T-helper 1 cell treated with Interleukin-12 subunit alpha and Interleukin-12 subunit beta and Interleukin-4 antibody, amounts not matched to agents 30 μg/mL and 1 μg/mL, for 36 hours (primary cell): ENCODE results near the gene ACTRT2.

Experiments used
- H3K27ac Mint-ChIP-seq: one replicate; pipeline ENCODE4 v1.8.0; 2021; ENCODE audit warnings: mild to moderate bottlenecking, mixed read lengths
- H3K27me3 Mint-ChIP-seq: one replicate; pipeline ENCODE4 v1.8.0; 2021; ENCODE audit warnings: low read depth, mixed read lengths
- H3K36me3 Mint-ChIP-seq: one replicate; pipeline ENCODE4 v1.8.0; 2021; ENCODE audit warnings: low read depth, mixed read lengths
- H3K4me1 Mint-ChIP-seq: one replicate; pipeline ENCODE4 v1.8.0; 2021; ENCODE audit warnings: low read depth, mixed read lengths
- H3K4me3 Mint-ChIP-seq: one replicate; pipeline ENCODE4 v1.8.0; 2021; ENCODE audit warnings: mild to moderate bottlenecking, moderate library complexity, mixed read lengths
- H3K9me3 Mint-ChIP-seq: one replicate; pipeline ENCODE4 v1.8.0; 2021; ENCODE audit warnings: mixed read lengths

The ACTRT2 gene

DNA sequence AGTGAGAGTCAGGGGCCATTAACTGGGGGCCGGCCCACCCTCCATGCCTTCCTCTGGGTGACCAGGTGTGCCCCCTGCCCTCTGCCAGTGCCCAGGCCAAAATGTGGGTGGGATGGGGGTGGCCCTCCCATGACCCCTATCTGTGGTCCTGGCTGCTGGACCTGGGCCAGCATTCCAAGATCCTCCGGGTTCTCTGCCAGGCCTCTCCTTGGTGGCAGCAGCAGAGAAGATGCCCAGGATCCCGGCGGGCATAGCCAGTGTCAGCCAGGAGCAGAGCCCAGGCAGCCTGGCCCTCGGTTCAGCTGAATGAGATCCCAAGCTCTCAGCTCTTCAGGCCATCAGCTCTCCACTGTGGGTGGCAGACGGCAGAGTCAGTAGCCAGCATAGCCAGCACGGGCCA, 31.3 kb upstream of the ACTRT2 start:
- Mint-ChIP-seq H3K27me3 (no peaks in the 10 kb centered on the region), H3K9me3 (peaks cover 9% of the 10 kb centered on the region), H3K36me3 (no peaks in the 10 kb centered on the region), H3K4me3 (no peak overlapping the region), H3K4me1 (no peaks in the 10 kb centered on the region), H3K27ac (no peak overlapping the region)

GRCh38 chr1:2990376-2991115, 30.7 kb upstream of the ACTRT2 start:
- Mint-ChIP-seq H3K4me3 (no peak overlapping the region), H3K27me3 (no peaks in the 10 kb centered on the region), H3K9me3 (peaks cover 9% of the 10 kb centered on the region), H3K27ac (no peak overlapping the region), H3K36me3 (no peaks in the 10 kb centered on the region), H3K4me1 (no peaks in the 10 kb centered on the region)

DNA sequence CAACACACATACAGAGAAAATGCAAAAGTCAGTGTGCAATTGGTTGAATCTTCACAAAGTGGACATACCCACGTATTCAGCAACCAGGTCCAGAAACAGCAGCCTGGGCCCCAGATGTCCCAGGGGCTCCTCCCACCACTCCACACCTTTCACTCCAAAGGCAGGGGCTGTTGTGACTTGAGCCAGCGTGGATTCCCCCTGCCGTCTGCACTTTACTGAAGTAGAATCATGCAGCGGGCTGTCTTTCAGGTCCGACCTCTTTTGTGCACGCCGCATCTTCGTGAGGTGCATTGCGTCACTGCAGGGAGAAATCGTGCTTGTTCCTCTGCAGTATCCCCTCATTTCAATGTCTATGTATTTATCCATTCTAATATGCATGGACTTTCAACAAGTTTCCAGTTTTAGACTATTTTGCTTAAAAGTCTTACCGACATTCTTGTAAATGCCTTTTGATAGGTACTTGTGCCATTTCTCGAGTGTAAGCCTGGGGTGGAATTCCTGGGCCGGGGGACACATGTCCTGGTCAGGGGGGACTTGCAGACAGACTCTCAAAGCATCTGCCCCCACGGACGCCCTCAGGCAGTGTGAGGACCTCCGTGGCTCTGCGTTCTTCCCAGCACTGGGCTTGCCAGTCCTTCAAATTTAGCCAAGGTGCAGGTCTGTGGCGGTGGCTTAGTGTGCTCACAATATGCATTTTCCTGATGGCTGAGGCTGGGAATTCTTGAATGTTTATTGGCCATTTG, 29.3 kb upstream of the ACTRT2 start:
- H3K4me1 Mint-ChIP-seq: no peaks in the 10 kb centered on the region

DNA sequence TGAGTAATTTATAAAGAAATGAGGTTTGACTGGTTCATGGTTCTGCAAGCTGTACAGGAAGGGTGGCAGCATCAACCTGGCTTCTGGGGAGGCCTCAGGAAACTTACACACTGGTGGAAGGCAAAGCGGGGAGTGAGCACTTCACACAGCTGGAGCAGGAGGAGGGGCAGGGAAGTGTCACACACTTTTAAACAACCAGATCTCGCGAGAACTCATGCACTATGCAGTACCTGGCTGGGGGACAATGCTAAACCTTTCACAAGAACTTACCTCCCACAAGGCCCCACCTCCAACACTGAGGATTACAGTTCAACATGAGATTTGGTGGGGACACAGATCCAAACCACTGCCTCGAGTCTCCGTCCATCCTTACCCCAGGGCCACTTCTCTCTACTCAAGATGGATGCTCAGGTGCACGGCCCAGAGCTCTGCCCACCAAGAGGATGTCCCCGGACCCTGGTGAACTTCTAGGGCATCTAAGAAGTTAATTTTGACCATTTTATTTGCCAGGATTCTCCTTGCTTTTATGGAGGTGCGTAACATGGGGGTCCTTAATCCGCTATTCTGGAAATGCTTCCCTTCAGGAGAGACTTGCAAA, 22.7 kb upstream of the ACTRT2 start:
- H3K27ac Mint-ChIP-seq: no peak overlapping the region
- H3K4me1 Mint-ChIP-seq: no peaks in the 10 kb centered on the region
- H3K4me3 Mint-ChIP-seq: no peak overlapping the region
- H3K27me3 Mint-ChIP-seq: no peaks in the 10 kb centered on the region
- no peaks in the 10 kb centered on the region for H3K36me3 Mint-ChIP-seq
- peaks cover 9% of the 10 kb centered on the region for H3K9me3 Mint-ChIP-seq

More for the DNA sequence above, 29.3 kb upstream of the ACTRT2 start:
- Mint-ChIP-seq H3K9me3 (peaks cover 9% of the 10 kb centered on the region), H3K27me3 (no peaks in the 10 kb centered on the region), H3K27ac (no peak overlapping the region), H3K36me3 (no peaks in the 10 kb centered on the region), H3K4me3 (no peak overlapping the region)

DNA sequence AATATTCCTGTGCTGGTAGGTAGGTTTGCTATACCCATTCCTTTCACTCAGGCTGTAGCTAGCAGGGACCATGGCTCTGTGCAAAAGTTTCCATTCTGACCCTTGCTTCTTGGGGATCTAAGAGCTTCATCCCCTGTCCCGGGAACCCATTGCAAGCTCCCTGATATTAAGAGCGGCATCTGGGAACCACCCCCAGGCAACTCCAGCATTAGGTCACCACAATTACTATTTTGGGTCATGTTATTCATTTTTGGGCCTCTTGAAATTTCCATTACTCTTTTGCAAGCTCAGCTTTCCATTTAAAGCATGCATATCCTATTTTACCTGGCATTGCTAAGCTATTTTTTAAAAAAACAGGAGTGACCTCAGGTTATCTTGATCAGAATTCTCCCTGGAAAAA, 22.1 kb upstream of the ACTRT2 start:
- H3K4me3 Mint-ChIP-seq: no peak overlapping the region
- H3K27ac Mint-ChIP-seq: no peak overlapping the region
- no peaks in the 10 kb centered on the region for H3K27me3 Mint-ChIP-seq
- H3K4me1 Mint-ChIP-seq: no peaks in the 10 kb centered on the region
- no peaks in the 10 kb centered on the region for H3K36me3 Mint-ChIP-seq
- H3K9me3 Mint-ChIP-seq: peaks cover 5% of the 10 kb centered on the region

- Mint-ChIP-seq H3K9me3 (peaks cover under 1% of the 10 kb centered on the region), H3K27ac (no peak overlapping the region), H3K27me3 (no peaks in the 10 kb centered on the region), H3K36me3 (no peaks in the 10 kb centered on the region), H3K4me1 (no peaks in the 10 kb centered on the region), H3K4me3 (no peak overlapping the region)
These were observed 21.7 kb upstream of the ACTRT2 start for GRCh38 chr1:2999571-2999970.

- Mint-ChIP-seq H3K4me3 (no peak overlapping the region), H3K27ac (no peak overlapping the region), H3K4me1 (no peaks in the 10 kb centered on the region), H3K27me3 (no peaks in the 10 kb centered on the region), H3K9me3 (no peaks in the 10 kb centered on the region), H3K36me3 (no peaks in the 10 kb centered on the region)
These were observed 21.1 kb upstream of the ACTRT2 start for GRCh38 chr1:3000214-3000613.

GRCh38 chr1:3000671-3001470, 20.4 kb upstream of the ACTRT2 start:
- no peak overlapping the region for H3K27ac Mint-ChIP-seq
- no peaks in the 10 kb centered on the region for H3K36me3 Mint-ChIP-seq
- H3K27me3 Mint-ChIP-seq: no peaks in the 10 kb centered on the region
- no peak overlapping the region for H3K4me3 Mint-ChIP-seq
- no peaks in the 10 kb centered on the region for H3K4me1 Mint-ChIP-seq
- no peaks in the 10 kb centered on the region for H3K9me3 Mint-ChIP-seq

DNA sequence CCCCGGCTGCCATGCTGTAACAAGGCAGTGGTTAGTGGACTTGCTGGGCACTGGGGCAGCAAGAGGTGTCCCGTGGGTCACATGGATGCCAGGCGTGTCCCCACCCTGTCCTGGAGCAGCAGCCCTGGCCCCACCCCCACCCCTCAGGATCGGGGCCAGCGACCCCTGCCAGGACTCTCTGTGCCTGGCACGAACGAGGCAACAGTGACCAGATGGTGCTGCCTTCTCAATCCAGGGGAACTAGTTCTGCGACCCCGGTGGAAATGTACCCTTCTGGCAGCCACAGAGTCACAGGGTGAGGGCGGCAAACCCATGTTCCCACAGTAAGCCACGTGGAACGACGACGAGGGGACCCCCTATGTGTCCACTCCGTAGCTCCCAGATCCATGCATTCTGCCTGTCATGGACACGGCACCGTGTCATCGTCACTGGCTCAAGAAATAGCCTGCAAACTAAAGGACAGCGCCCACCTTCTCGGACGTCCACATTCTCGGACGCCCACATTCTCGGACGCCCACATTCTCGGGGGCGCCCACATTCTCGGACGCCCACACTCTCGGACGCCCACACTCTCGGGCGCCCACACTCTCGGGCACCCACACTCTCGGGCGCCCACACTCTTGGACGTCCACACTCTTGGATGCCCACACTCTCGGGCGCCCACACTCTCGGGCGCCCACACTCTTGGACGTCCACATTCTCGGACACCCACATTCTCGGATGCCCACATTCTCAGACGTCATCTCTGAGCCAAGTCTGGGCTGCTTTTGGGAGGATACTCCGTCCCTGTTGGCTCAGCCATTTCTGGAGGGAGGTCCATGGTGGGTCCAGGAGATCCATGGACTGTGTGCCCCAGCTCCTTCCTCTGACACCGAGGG, 19.6 kb upstream of the ACTRT2 start:
- Mint-ChIP-seq H3K27ac (no peak overlapping the region), H3K4me1 (no peaks in the 10 kb centered on the region), H3K36me3 (no peaks in the 10 kb centered on the region), H3K4me3 (no peak overlapping the region), H3K27me3 (no peaks in the 10 kb centered on the region), H3K9me3 (peaks cover 5% of the 10 kb centered on the region)

DNA sequence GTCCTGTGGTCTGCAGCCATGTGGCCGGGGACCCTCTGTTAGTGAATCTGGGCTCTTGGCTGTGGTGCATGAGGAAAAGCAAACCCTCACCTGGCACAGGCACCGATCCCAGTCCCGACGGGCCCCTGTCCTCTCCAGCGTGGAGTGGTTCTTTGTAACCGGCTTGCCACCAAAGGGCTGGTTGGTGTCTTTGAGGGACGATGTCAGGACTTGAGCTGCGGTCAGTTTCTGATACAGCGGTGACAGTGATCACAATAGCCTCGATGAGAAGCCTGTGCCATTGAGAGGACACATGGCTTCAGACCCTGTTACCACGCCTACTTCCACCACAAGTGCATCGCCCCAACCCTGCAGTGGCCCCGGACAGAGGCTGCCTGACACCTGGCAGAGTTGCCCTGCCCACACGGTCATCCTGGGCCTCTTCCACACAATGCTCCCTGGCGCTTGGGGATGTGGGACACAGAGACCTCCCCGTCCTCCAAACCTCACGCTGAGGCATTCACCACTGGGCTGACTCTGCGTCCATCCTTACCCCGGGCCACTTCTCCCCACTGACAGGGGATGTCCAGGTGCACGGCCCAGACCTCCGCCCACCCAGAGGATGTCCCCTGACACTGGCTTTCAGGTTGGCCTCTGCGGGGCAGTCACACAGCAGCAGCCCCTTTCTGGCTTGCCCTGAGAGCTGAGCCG, 18.8 kb upstream of the ACTRT2 start:
- Mint-ChIP-seq H3K9me3 (peaks cover 11% of the 10 kb centered on the region), H3K4me1 (no peaks in the 10 kb centered on the region), H3K36me3 (no peaks in the 10 kb centered on the region), H3K27me3 (no peaks in the 10 kb centered on the region), H3K4me3 (no peak overlapping the region), H3K27ac (no peak overlapping the region)

- no peaks in the 10 kb centered on the region for H3K4me1 Mint-ChIP-seq
- peaks cover 19% of the 10 kb centered on the region for H3K9me3 Mint-ChIP-seq
- H3K27ac Mint-ChIP-seq: no peak overlapping the region
- no peak overlapping the region for H3K4me3 Mint-ChIP-seq
- H3K36me3 Mint-ChIP-seq: no peaks in the 10 kb centered on the region
- H3K27me3 Mint-ChIP-seq: no peaks in the 10 kb centered on the region
These were observed 18.0 kb upstream of the ACTRT2 start for GRCh38 chr1:3003039-3003940.

DNA sequence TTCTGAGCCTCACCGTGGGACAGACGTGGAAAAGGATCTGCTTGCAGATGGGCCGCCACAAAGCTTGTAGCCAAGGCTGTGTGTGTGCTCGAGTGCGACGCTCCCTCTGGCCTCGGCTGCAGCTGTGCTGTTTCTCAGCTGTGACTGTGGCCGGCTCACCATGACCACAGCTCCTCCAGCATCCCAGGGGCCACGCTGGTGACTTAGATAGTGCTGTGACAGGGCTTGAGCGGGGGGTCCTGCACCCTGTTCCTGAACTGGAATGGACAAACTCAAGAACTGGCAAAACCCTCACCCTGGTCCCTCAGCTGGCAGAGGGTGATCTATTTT, 17.4 kb upstream of the ACTRT2 start:
- Mint-ChIP-seq H3K4me3 (no peak overlapping the region), H3K36me3 (no peaks in the 10 kb centered on the region), H3K27me3 (no peaks in the 10 kb centered on the region), H3K4me1 (no peaks in the 10 kb centered on the region), H3K27ac (no peak overlapping the region), H3K9me3 (peaks cover 23% of the 10 kb centered on the region)
